22Rv1 (cell line): ENCODE measurements around the gene WWP2.

Experiments used
- ZFX ChIP-seq: fragments of 450-650 bp; IDR thresholded peaks from 2 replicates; pipeline ENCODE4 v1.6.1; 2017; ENCODE audit warnings: antibody characterized with exemption, borderline replicate concordance
- TF ChIP-seq, protein P1 (sequence below): fragments of 450-650 bp; IDR thresholded peaks from 2 replicates; pipeline ENCODE4 v1.5.1; 2017; ENCODE audit warnings: mild to moderate bottlenecking

DNA sequence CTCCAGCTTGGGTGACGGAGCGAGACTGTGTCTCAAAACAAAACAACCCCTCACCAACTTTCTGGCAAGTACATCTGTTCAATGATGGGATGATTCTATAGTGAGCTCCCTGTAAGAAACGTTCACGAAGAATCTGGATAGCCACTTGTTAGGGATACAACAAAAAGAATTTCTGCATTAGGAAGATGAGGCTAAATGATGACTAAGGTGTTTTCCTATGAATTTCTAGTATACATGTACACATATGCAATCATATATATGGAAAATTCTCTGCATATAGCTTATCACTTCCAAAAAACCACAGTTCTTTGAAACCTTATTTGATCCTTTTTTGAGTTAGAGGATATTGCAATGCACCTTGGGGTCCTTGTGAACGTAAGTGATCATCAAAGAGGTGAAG is 124.6 kb downstream of the WWP2 start:
- TF ChIP-seq, protein P1, sequence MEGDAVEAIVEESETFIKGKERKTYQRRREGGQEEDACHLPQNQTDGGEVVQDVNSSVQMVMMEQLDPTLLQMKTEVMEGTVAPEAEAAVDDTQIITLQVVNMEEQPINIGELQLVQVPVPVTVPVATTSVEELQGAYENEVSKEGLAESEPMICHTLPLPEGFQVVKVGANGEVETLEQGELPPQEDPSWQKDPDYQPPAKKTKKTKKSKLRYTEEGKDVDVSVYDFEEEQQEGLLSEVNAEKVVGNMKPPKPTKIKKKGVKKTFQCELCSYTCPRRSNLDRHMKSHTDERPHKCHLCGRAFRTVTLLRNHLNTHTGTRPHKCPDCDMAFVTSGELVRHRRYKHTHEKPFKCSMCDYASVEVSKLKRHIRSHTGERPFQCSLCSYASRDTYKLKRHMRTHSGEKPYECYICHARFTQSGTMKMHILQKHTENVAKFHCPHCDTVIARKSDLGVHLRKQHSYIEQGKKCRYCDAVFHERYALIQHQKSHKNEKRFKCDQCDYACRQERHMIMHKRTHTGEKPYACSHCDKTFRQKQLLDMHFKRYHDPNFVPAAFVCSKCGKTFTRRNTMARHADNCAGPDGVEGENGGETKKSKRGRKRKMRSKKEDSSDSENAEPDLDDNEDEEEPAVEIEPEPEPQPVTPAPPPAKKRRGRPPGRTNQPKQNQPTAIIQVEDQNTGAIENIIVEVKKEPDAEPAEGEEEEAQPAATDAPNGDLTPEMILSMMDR, result no peak
- TF ChIP-seq ZFX, result no peak
